ENCODE measurements around the gene NFE2L3. TPM values are rescaled to one million over a fixed set of nuclear protein-coding genes. Genes with fewer than 3 reads are reported as not detected.

Gene NFE2L3
- total and polyA plus RNA-seq, 2 donors from 2014 or later, result 5.2 to 12.5 TPM

DNA sequence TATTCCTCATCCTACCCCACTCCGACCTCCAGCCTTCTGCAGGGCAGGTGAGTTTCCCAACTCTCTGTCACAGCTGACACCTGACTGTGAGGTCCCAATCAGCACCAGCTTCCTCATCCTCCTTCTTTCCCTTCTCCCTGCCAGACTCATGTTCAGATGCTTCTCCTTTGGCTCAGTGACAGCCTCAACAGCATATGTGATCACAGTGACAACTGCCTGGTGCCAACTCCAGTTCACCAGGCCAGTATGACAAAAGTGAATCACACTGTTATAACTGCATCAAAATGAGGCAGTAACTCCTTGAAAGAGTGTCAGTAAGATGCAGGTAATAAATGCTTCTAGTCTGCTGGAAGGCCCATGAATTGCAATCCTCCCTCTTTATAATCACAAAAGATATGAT lies 46.8 kb upstream of the NFE2L3 start:
- intact Hi-C loops (cut with DNase I), result no loop called here
- TF ChIP-seq, protein P1, sequence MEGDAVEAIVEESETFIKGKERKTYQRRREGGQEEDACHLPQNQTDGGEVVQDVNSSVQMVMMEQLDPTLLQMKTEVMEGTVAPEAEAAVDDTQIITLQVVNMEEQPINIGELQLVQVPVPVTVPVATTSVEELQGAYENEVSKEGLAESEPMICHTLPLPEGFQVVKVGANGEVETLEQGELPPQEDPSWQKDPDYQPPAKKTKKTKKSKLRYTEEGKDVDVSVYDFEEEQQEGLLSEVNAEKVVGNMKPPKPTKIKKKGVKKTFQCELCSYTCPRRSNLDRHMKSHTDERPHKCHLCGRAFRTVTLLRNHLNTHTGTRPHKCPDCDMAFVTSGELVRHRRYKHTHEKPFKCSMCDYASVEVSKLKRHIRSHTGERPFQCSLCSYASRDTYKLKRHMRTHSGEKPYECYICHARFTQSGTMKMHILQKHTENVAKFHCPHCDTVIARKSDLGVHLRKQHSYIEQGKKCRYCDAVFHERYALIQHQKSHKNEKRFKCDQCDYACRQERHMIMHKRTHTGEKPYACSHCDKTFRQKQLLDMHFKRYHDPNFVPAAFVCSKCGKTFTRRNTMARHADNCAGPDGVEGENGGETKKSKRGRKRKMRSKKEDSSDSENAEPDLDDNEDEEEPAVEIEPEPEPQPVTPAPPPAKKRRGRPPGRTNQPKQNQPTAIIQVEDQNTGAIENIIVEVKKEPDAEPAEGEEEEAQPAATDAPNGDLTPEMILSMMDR (IDR thresholded peaks at IDR 0.05; ENCODE audit: borderline replicate concordance, extremely low read depth, insufficient read depth), result no peak
- no peak for FAIRE-seq

DNA sequence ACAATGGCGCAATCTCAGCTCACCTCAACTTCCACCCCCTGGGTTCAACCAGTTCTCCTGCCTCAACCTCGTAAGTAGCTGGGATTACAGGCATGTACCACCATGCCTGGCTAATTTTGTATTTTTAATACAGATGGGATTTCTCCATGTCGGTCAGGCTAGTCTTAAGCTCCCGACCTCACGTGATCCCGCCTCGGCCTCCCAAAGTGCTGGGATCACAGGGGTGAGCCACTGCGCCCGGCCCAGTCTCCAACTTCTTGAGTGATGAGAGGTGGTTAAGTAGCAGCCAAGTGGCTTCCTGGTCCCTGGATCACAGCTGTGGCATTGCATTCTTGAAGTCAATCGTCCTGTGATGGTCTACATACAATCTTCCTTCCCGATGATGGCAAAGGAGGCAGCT lies 46.1 kb upstream of the NFE2L3 start:
- Histone ChIP-seq H3K9ac (ENCODE audit: low read length in 3 of 3) (no peak overlapping the region), H3K4me1 (ENCODE audit: control insufficient read depth in 2 of 3, insufficient read depth in 2 of 3, low read depth in 1 of 3, low read length in 3 of 3) (peaks cover 2 to 8% (median 7%) of the 10 kb centered on the region in 3 donors), H3K9me3 (ENCODE audit: control insufficient read depth in 2 of 3, insufficient read depth in 1 of 3, low read length in 3 of 3) (no peaks in the 10 kb centered on the region), H3K4me3 (ENCODE audit: low read length in 3 of 3) (no peak overlapping the region), H3K27me3 (ENCODE audit: control insufficient read depth, insufficient read depth, low read length) (no peaks in the 10 kb centered on the region), H3K36me3 (ENCODE audit: control insufficient read depth in 2 of 3, insufficient read depth in 3 of 3, low read length in 3 of 3) (no peaks in the 10 kb centered on the region), H3K27ac (ENCODE audit: low read depth in 2 of 2, low read length in 2 of 2) (no peak overlapping the region)
- DNase-seq, result no peak
- TF ChIP-seq, protein P1 (IDR thresholded peaks at IDR 0.05; ENCODE audit: borderline replicate concordance, extremely low read depth, insufficient read depth), result no peak
- intact Hi-C loops (cut with DNase I), result no loop called here
- no peak for FAIRE-seq

More for the DNA sequence above, 46.8 kb upstream of the NFE2L3 start:
- Histone ChIP-seq H3K36me3 (ENCODE audit: control insufficient read depth in 2 of 3, insufficient read depth in 3 of 3, low read length in 3 of 3) (no peaks in the 10 kb centered on the region), H3K9me3 (ENCODE audit: control insufficient read depth in 2 of 3, insufficient read depth in 1 of 3, low read length in 3 of 3) (no peaks in the 10 kb centered on the region), H3K4me1 (ENCODE audit: control insufficient read depth in 2 of 3, insufficient read depth in 2 of 3, low read depth in 1 of 3, low read length in 3 of 3) (peaks cover 2 to 8% (median 7%) of the 10 kb centered on the region in 3 donors), H3K4me3 (ENCODE audit: low read length in 3 of 3) (no peak overlapping the region), H3K27ac (ENCODE audit: low read depth in 2 of 2, low read length in 2 of 2) (no peak overlapping the region), H3K27me3 (ENCODE audit: control insufficient read depth, insufficient read depth, low read length) (no peaks in the 10 kb centered on the region), H3K9ac (ENCODE audit: low read length in 3 of 3) (no peak overlapping the region)
- DNase-seq, result no peak

DNA sequence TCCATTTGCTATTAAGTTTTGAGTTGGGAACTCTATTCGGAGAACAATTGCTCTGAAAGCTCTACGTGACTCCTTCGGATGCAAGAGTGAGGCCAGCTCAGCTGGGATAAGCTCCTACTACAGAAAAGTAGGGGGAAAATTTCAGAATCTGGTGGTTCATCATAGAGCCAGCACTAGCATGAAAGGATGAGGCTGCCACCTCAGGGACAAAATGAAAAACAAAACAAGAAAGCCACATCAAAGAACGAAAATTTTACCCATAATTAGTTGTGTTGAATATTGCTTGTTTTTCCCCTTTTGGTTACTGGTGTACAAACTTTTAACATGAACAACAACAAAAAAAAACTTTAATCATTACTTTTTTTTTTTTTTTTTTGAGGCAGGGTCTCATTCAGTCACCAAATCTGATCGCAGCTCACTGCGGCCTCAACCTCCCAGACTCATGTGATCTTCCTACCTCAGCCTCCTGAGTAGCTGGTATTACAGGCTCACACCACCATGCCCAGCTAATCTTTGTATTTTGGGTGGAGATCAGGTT lies 39.7 kb upstream of the NFE2L3 start:
- H3K27ac ChIP-seq (ENCODE audit: low read depth in 2 of 2, low read length in 2 of 2), result no peak overlapping the region
- TF ChIP-seq, protein P1 (IDR thresholded peaks at IDR 0.05; ENCODE audit: borderline replicate concordance, extremely low read depth, insufficient read depth), result no peak
- H3K4me3 ChIP-seq (ENCODE audit: low read length in 3 of 3), result no peak overlapping the region
- no peak overlapping the region for H3K9ac ChIP-seq (ENCODE audit: low read length in 3 of 3)
- no peaks in the 10 kb centered on the region for H3K36me3 ChIP-seq (ENCODE audit: control insufficient read depth in 2 of 3, insufficient read depth in 3 of 3, low read length in 3 of 3)
- no peaks in the 10 kb centered on the region for H3K4me1 ChIP-seq (ENCODE audit: control insufficient read depth in 2 of 3, insufficient read depth in 2 of 3, low read depth in 1 of 3, low read length in 3 of 3)
- no peak for DNase-seq
- no peaks in the 10 kb centered on the region for H3K27me3 ChIP-seq (ENCODE audit: control insufficient read depth, insufficient read depth, low read length)
- intact Hi-C loops (cut with DNase I), result no loop called here
- H3K9me3 ChIP-seq (ENCODE audit: control insufficient read depth in 2 of 3, insufficient read depth in 1 of 3, low read length in 3 of 3), result no peaks in the 10 kb centered on the region
- FAIRE-seq, result no peak

DNA sequence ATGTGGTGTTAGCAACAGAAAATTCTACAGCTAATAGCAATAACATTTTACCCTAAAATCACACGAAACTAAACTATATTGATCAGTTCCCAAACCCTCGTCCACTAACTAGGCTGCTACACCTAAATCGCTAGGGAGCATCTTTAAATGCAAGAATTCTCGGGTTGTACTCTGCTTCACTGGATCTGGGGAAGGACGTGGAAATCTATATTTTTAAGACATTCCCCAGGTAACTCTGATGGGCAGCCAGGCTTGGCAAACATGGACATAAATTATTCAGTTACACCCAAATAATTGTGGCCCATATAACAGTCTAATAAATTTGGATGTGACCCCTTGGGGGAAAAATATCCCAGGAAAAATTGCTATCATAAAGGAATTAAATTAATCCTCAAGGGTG lies 36.3 kb upstream of the NFE2L3 start:
- TF ChIP-seq, protein P1 (IDR thresholded peaks at IDR 0.05; ENCODE audit: borderline replicate concordance, extremely low read depth, insufficient read depth), result no peak
- Histone ChIP-seq H3K27ac (ENCODE audit: low read depth in 2 of 2, low read length in 2 of 2) (no peak overlapping the region), H3K27me3 (ENCODE audit: control insufficient read depth, insufficient read depth, low read length) (no peaks in the 10 kb centered on the region), H3K9ac (ENCODE audit: low read length in 3 of 3) (no peak overlapping the region), H3K36me3 (ENCODE audit: control insufficient read depth in 2 of 3, insufficient read depth in 3 of 3, low read length in 3 of 3) (no peaks in the 10 kb centered on the region), H3K4me1 (ENCODE audit: control insufficient read depth in 2 of 3, insufficient read depth in 2 of 3, low read depth in 1 of 3, low read length in 3 of 3) (no peaks in the 10 kb centered on the region), H3K9me3 (ENCODE audit: control insufficient read depth in 2 of 3, insufficient read depth in 1 of 3, low read length in 3 of 3) (no peaks in the 10 kb centered on the region), H3K4me3 (ENCODE audit: low read length in 3 of 3) (no peak overlapping the region)
- DNase-seq, result peak in 2 of 5 donors; percentile 20 to 24
- intact Hi-C loops (cut with DNase I), result no loop called here
- no peak for FAIRE-seq
